Sigmoid colon (tissue), 7 donors: ENCODE results near the gene NHLH1. TPM values are rescaled to one million over a fixed set of nuclear protein-coding genes. Genes with fewer than 3 reads are reported as not detected.

Experiments
- DNase-seq: peaks from one replicate; pipeline ENCODE4 v3.0.0-alpha.2; 2019
- H3K27ac ChIP-seq, 4 donors: fragments of 200-600 bp; sonication (generic); one replicate each; pipeline ENCODE4 v1.5.1; 2016 to 2019; ENCODE audit warnings: mild to moderate bottlenecking in 1 of 4
- H3K27me3 ChIP-seq, 3 donors: fragments of 200-600 bp; sonication (generic); one replicate each; pipeline ENCODE4 v1.5.1; 2019; ENCODE audit warnings: mild to moderate bottlenecking in 1 of 3
- H3K36me3 ChIP-seq, 4 donors: fragments of 200-600 bp; sonication (generic); one replicate each; pipeline ENCODE4 v1.5.1; 2016 to 2019
- H3K4me1 ChIP-seq, 4 donors: fragments of 200-600 bp; sonication (generic); one replicate each; pipeline ENCODE4 v1.5.1; 2017 to 2019
- H3K4me3 ChIP-seq, 4 donors: fragments of 200-600 bp; sonication (generic); one replicate each; pipeline ENCODE4 v1.5.1; 2017 to 2019; ENCODE audit warnings: mild to moderate bottlenecking in 2 of 4, moderate library complexity in 1 of 4
- H3K9me3 ChIP-seq, 4 donors: fragments of 200-600 bp in 3 of 4; sonication (generic) in 3 of 4; one replicate each; pipeline versions ENCODE4 v1.5.1 to v1.6.1; 2013 to 2019
- CTCF ChIP-seq, 4 experiments: fragments of 450-650 bp in 3 of 4; fragments of 200-600 bp in 1 of 4; IDR thresholded peaks; one replicate each; pipeline ENCODE4 v1.5.1; 2016 to 2019; ENCODE audit warnings: antibody characterized with exemption in 4 of 4, mild to moderate bottlenecking in 3 of 4, moderate library complexity in 2 of 4
- EP300 ChIP-seq, 4 donors: sonication (generic); formaldehyde crosslinking; IDR thresholded peaks; one replicate each; pipeline ENCODE4 v1.6.1; 2017; ENCODE audit warnings: antibody characterized with exemption in 4 of 4
- POLR2A ChIP-seq, 2 donors: fragments of 450-650 bp; IDR thresholded peaks; one replicate each; pipeline ENCODE4 v1.6.1; 2016; ENCODE audit warnings: antibody characterized with exemption in 2 of 2, mild to moderate bottlenecking in 2 of 2, moderate library complexity in 2 of 2
- POLR2AphosphoS5 ChIP-seq, 4 donors: sonication (generic); formaldehyde crosslinking; IDR thresholded peaks; one replicate each; pipeline ENCODE4 v1.6.1; 2017; ENCODE audit warnings: antibody characterized with exemption in 4 of 4
- WGBS, 2 donors: extraction: QIAGEN DNeasy Blood & Tissue Kit; methylation state at CpG; one replicate each; pipeline ENCODE4 v1.1.7; 2013; 5-methylcytosine and 5-hydroxymethylcytosine counted together
- intact Hi-C: fragments of 100-400 bp; cut with DNase I; formaldehyde crosslinking; loops from one replicate; pipeline ENCODE4 v1.15.1; 2023
- polyA plus RNA-seq, 3 donors: library from polyadenylated mRNA; stranded (reverse); fragments of 200-250 nt; gene quantifications; one replicate each; pipeline ENCODE4 v1.2.3, GENCODE V29; 2013
- total RNA-seq, 4 donors: library from RNA; depleted of rRNA; stranded (reverse); fragments of >200 nt; gene quantifications; one replicate each; pipeline ENCODE4 v1.1.0, GENCODE V29; 2016
- donor health status: healthy with polysubstance abuse.
- donor health status: Bipolar disorder and iron deficiency.
- donor health status: healthy.

Gene NHLH1
- total and polyA plus RNA-seq, 7 donors, result under 0.01 to 0.60 (median 0.12) TPM; not detected in 4

- peak overlapping the region in 2 of 4 donors; percentile 59 to 82 for H3K4me3 ChIP-seq
- intact Hi-C loops, result loop anchor here (5.0 kb wide), 1 partner anchor 60 kb away; the partner anchor contains the start of genes COPA and NCSTN
- WGBS, 2 donors, result 74 to 84% methylated on average over 9 of the region's 9 CpGs
Observed at GRCh38 chr1:160402001-160402795, 35.3 kb downstream of the NHLH1 start.

GRCh38 chr1:160403244-160403643 is 36.4 kb downstream of the NHLH1 start:
- H3K27me3 ChIP-seq, result no peaks in the 10 kb centered on the region
- DNase-seq, result no peak
- peaks cover 0 to 28% (median 18%) of the 10 kb centered on the region in 4 donors for H3K4me1 ChIP-seq
- 71 to 78% methylated on average over 3 of the region's 3 CpGs for WGBS, 2 donors
- H3K27ac ChIP-seq, result no peak overlapping the region
- no peak overlapping the region for H3K4me3 ChIP-seq
- H3K9me3 ChIP-seq, result no peaks in the 10 kb centered on the region
- H3K36me3 ChIP-seq, result no peaks in the 10 kb centered on the region
- intact Hi-C loops, result loop anchor here (5.0 kb wide), 1 partner anchor 61 kb away; the partner anchor contains the start of genes COPA and NCSTN
- TF ChIP-seq POLR2A (IDR thresholded peaks at IDR 0.05), result no peak
- no peak for TF ChIP-seq EP300 (IDR thresholded peaks at IDR 0.05)
- TF ChIP-seq POLR2AphosphoS5 (IDR thresholded peaks at IDR 0.05), result no peak
- TF ChIP-seq CTCF (IDR thresholded peaks at IDR 0.05), result no peak

More at GRCh38 chr1:160402001-160402795, 35.3 kb downstream of the NHLH1 start:
- Histone ChIP-seq H3K4me1 (peaks cover 0 to 22% (median 13%) of the 10 kb centered on the region in 4 donors), H3K27ac (peak overlapping the region in 2 of 4 donors; percentile 5 to 75), H3K36me3 (no peaks in the 10 kb centered on the region), H3K9me3 (no peaks in the 10 kb centered on the region), H3K27me3 (no peaks in the 10 kb centered on the region)
- TF ChIP-seq POLR2A (IDR thresholded peaks at IDR 0.05) (no peak), CTCF (IDR thresholded peaks at IDR 0.05) (no peak), POLR2AphosphoS5 (IDR thresholded peaks at IDR 0.05) (no peak), EP300 (IDR thresholded peaks at IDR 0.05) (no peak)
- no peak for DNase-seq

GRCh38 chr1:160404094-160404493 is 37.2 kb downstream of the NHLH1 start:
- WGBS, 2 donors, result 90 to 95% methylated on average over 3 of the region's 3 CpGs
- Histone ChIP-seq H3K27ac (no peak overlapping the region), H3K36me3 (no peaks in the 10 kb centered on the region), H3K9me3 (no peaks in the 10 kb centered on the region), H3K4me1 (peaks cover 0 to 30% (median 20%) of the 10 kb centered on the region in 4 donors), H3K4me3 (no peak overlapping the region), H3K27me3 (no peaks in the 10 kb centered on the region)
- intact Hi-C loops, result loop anchor here (5.0 kb wide), 1 partner anchor 62 kb away; the partner anchor contains the start of genes COPA and NCSTN
- no peak for TF ChIP-seq CTCF (IDR thresholded peaks at IDR 0.05)
- TF ChIP-seq POLR2A (IDR thresholded peaks at IDR 0.05), result no peak
- TF ChIP-seq POLR2AphosphoS5 (IDR thresholded peaks at IDR 0.05), result no peak
- TF ChIP-seq EP300 (IDR thresholded peaks at IDR 0.05), result no peak
- DNase-seq, result no peak

- H3K9me3 ChIP-seq, result no peaks in the 10 kb centered on the region
- no peaks in the 10 kb centered on the region for H3K27me3 ChIP-seq
- intact Hi-C loops, result no loop called here
- no peak overlapping the region for H3K4me3 ChIP-seq
- TF ChIP-seq POLR2A (IDR thresholded peaks at IDR 0.05) (no peak), CTCF (IDR thresholded peaks at IDR 0.05) (no peak), EP300 (IDR thresholded peaks at IDR 0.05) (no peak), POLR2AphosphoS5 (IDR thresholded peaks at IDR 0.05) (no peak)
- H3K27ac ChIP-seq, result no peak overlapping the region
- H3K4me1 ChIP-seq, result peaks cover 0 to 32% (median 26%) of the 10 kb centered on the region in 4 donors
- WGBS, 2 donors, result 85 to 87% methylated on average over 2 of the region's 2 CpGs
- no peak for DNase-seq
- no peaks in the 10 kb centered on the region for H3K36me3 ChIP-seq
Observed at GRCh38 chr1:160405331-160405877, 38.5 kb downstream of the NHLH1 start.
